Activated CD4-positive, alpha-beta memory T cell treated with anti-CD3 and anti-CD28 coated beads, Interleukin-2, amount 10 ng/mL, durations not matched to agents 7 days and 5 days (primary cell): ENCODE measurements around the gene CENPE. TPM values are rescaled to one million over a fixed set of nuclear protein-coding genes. Genes with fewer than 3 reads are reported as not detected.
"Not testable (repeated sequence)": the region's sequence is repeated elsewhere in the genome, so short reads cannot be mapped to it uniquely, and the experiment has no call there.

ENCODE experiments used
- CTCF ChIA-PET: fragments of 350-600 bp; sonication (Branson Sonifier 250); formaldehyde crosslinking; loops from one replicate; lab custom pipeline; 2021; ENCODE audit warnings: antibody characterized with exemption, inconsistent platforms; lab: Charles Lee
- POLR2A ChIA-PET: fragments of 350-600 bp; sonication (Branson Sonifier 250); formaldehyde crosslinking; loops from one replicate; lab custom pipeline; 2021; ENCODE audit warnings: antibody characterized with exemption; lab: Charles Lee
- DNase-seq: peaks from one replicate; pipeline ENCODE4 v3.0.0-alpha.2; 2020
- H3K27ac Mint-ChIP-seq: one replicate; pipeline ENCODE4 v1.8.0; 2021; ENCODE audit warnings: mild to moderate bottlenecking, mixed read lengths
- H3K27me3 Mint-ChIP-seq: one replicate; pipeline ENCODE4 v1.8.0; 2021; ENCODE audit warnings: mixed read lengths
- H3K36me3 Mint-ChIP-seq: one replicate; pipeline ENCODE4 v1.8.0; 2021; ENCODE audit warnings: low read depth, mixed read lengths
- H3K4me1 Mint-ChIP-seq: one replicate; pipeline ENCODE4 v1.8.0; 2021; ENCODE audit warnings: mixed read lengths
- H3K4me3 Mint-ChIP-seq: one replicate; pipeline ENCODE4 v1.8.0; 2021; ENCODE audit warnings: mild to moderate bottlenecking, mixed read lengths
- H3K9me3 Mint-ChIP-seq: one replicate; pipeline ENCODE4 v1.8.0; 2021; ENCODE audit warnings: mixed read lengths
- total RNA-seq, 2 experiments: library from RNA; stranded (reverse); gene quantifications; one replicate each; pipeline ENCODE4 v1.2.3, GENCODE V29; 2021

Gene CENPE, protein sequence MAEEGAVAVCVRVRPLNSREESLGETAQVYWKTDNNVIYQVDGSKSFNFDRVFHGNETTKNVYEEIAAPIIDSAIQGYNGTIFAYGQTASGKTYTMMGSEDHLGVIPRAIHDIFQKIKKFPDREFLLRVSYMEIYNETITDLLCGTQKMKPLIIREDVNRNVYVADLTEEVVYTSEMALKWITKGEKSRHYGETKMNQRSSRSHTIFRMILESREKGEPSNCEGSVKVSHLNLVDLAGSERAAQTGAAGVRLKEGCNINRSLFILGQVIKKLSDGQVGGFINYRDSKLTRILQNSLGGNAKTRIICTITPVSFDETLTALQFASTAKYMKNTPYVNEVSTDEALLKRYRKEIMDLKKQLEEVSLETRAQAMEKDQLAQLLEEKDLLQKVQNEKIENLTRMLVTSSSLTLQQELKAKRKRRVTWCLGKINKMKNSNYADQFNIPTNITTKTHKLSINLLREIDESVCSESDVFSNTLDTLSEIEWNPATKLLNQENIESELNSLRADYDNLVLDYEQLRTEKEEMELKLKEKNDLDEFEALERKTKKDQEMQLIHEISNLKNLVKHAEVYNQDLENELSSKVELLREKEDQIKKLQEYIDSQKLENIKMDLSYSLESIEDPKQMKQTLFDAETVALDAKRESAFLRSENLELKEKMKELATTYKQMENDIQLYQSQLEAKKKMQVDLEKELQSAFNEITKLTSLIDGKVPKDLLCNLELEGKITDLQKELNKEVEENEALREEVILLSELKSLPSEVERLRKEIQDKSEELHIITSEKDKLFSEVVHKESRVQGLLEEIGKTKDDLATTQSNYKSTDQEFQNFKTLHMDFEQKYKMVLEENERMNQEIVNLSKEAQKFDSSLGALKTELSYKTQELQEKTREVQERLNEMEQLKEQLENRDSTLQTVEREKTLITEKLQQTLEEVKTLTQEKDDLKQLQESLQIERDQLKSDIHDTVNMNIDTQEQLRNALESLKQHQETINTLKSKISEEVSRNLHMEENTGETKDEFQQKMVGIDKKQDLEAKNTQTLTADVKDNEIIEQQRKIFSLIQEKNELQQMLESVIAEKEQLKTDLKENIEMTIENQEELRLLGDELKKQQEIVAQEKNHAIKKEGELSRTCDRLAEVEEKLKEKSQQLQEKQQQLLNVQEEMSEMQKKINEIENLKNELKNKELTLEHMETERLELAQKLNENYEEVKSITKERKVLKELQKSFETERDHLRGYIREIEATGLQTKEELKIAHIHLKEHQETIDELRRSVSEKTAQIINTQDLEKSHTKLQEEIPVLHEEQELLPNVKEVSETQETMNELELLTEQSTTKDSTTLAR (N-terminal part only)
- 10 to 100 TPM; 52.4 to 52.9 TPM for total RNA-seq

DNA sequence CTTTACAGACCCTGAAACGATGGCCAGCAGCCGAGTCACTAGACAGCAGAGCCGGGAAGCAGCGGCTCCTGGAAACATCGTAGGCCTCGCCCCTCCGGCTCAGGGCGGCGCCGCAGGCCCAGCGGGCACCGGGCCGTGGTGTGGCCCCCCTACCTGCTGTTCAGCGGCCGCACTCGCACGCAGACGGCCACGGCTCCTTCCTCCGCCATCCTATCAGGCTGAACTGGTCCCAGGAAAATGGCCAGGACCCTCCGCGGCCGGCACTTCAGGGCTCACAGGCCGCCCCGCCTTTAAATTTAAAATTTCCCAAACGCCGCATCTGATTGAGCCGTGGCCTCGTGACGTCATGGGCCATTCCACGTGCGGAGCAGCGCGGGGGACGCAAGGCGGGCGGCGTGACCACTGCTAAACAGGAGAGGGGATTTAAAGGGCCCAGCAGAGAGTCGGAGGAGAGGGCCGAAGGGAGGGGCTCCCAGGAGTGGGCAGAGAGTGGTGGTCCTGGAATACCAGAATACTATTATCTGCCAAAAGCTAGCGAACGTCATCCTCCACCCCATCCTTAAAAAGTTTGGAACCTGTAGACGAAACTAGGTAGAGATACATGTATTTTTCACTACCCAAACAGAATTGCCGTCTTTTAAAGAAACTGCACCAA lies at the start of gene CENPE:
TSS of gene CENPE (minus strand) at position 233 of the 655 bp plus-strand sequence. CDS start at position 209, 24 bp downstream.
- ChIA-PET POLR2A (interaction anchor here (0.6 to 1.7 kb wide), 8 partner anchors 12 to 854 kb away, joined by 3 to 5 read pairs (median 4); partner anchors contain the start of genes SLC39A8 and UBE2D3), CTCF (interaction anchor here (1.0 kb wide), 1 partner anchor 30 kb away, joined by 3 read pairs; no protein-coding TSS in a partner anchor)
- Mint-ChIP-seq H3K4me1 (peaks cover 27% of the 10 kb centered on the region), H3K9me3 (no peaks in the 10 kb centered on the region), H3K27ac (peak within 1 kb of the TSS; percentile 89), H3K4me3 (peak within 1 kb of the TSS; percentile 92), H3K36me3 (peaks cover 37% of the 10 kb centered on the region), H3K27me3 (peaks cover 9% of the 10 kb centered on the region)
- peak; percentile 88 for DNase-seq

DNA sequence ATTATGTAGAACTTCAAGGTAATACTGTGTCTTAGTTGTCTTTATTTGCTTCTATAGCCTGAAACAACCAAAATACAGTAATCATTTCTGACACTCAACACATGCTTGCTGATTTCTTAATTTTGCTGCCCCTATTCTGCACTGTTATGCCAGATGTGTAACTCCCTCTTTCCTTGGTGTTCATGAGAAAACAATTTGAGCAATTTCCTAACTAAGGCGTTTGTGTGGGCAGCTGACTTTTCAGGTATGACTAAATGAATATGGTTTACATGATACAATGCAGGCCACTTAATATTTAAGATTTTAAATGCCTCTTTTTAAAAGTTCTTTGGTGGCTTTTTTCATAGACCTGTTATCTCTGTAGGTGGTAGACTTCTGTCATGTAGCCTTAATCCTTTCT lies 46.1 kb upstream of the CENPE start:
- H3K27me3 Mint-ChIP-seq = no peaks in the 10 kb centered on the region
- no peaks in the 10 kb centered on the region for H3K4me1 Mint-ChIP-seq
- H3K4me3 Mint-ChIP-seq = no peak overlapping the region
- ChIA-PET POLR2A (no interaction called here), CTCF (no interaction called here)
- H3K9me3 Mint-ChIP-seq = no peaks in the 10 kb centered on the region
- DNase-seq = no peak
- no peaks in the 10 kb centered on the region for H3K36me3 Mint-ChIP-seq
- H3K27ac Mint-ChIP-seq = no peak overlapping the region

DNA sequence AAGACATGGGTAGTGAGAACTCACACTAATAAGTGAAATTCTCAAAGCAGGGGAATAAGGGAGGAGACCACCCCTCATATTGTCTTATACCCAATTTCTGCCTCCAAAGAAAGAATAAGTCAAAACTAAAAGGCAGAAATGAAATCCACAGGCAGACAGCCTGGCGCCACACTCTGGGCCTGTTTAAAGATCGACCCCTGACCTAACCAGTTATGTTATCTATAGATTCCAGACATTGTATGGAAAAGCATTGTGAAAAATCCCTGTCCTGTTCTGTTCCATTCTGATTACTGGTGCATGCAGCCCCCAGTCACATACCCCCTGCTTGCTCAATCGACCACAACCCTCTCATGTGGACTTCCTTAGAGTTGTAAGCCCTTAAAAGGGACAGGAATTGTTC lies 32.8 kb upstream of the CENPE start:
- H3K9me3 Mint-ChIP-seq, POLR2A ChIA-PET, H3K4me1 Mint-ChIP-seq, H3K4me3 Mint-ChIP-seq, H3K27ac Mint-ChIP-seq, H3K27me3 Mint-ChIP-seq, H3K36me3 Mint-ChIP-seq, CTCF ChIA-PET, DNase-seq: not testable (repeated sequence)

DNA sequence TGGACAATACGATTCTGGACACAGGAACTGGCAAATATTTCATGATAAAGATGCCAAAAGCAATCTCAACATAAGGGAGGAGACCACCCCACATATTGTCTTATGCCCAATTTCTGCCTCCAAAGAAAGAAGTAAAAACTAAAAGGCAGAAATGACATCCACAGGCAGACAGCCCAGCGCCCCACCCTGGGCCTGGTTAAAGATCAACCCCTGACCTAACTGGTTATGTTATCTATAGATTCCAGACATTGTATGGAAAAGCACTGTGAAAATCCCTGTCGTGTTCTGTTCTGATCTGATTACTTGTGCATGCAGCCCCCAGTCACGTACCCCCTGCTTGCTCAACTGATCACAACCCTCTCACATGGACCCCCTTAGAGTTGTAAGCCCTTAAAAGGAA lies 25.4 kb upstream of the CENPE start:
- H3K4me1 Mint-ChIP-seq, DNase-seq, POLR2A ChIA-PET, CTCF ChIA-PET, H3K36me3 Mint-ChIP-seq, H3K27ac Mint-ChIP-seq, H3K4me3 Mint-ChIP-seq, H3K9me3 Mint-ChIP-seq: not testable (repeated sequence)
- peaks cover 23% of the 10 kb centered on the region for H3K27me3 Mint-ChIP-seq

DNA sequence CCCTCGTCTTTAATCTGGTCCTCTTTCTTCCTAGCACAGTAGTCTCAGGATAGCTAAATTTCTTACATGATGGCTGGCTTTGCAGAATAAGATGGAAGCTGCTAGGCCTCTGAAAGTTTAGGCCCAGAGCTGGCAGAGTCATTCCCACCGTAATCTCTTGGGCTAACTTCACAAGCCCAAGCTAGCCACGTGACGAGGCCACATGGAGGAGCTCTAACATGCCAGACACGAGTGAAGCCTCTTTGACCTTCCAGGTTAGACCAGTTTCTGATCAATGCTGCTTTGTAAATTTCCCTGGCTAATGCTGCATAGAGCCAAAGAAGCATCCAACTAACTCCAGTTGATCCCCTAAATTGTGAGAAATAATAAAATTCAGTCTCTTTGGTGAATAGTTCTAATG lies 9.5 kb upstream of the CENPE start:
- ChIA-PET CTCF (no interaction called here), POLR2A (no interaction called here)
- H3K27ac Mint-ChIP-seq = no peak overlapping the region
- no peak for DNase-seq
- H3K4me1 Mint-ChIP-seq = peaks cover 5% of the 10 kb centered on the region
- no peaks in the 10 kb centered on the region for H3K36me3 Mint-ChIP-seq
- H3K27me3 Mint-ChIP-seq = peaks cover 31% of the 10 kb centered on the region
- no peak overlapping the region for H3K4me3 Mint-ChIP-seq
- no peaks in the 10 kb centered on the region for H3K9me3 Mint-ChIP-seq

DNA sequence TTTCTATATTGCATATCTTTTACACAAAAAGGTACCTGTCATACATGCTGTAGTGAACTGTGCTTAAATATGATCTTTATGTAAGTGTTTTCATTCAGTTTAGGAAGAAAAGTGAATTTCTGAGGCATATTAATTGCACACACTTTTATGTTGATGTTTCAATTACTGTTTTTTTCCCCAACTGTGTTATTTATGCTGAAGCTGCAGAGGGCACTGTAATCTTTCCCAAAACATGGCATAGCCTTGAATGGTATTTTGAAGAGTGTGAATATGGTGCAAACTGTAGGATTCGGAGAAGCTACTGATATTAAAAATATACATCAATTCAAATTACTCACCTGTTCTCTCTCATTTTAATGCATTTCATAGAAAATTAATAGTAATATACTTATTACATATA lies 6.0 kb upstream of the CENPE start:
- Mint-ChIP-seq H3K27me3 (peaks cover 21% of the 10 kb centered on the region), H3K4me1 (no peaks in the 10 kb centered on the region), H3K27ac (no peak overlapping the region), H3K4me3 (no peak overlapping the region), H3K36me3 (no peaks in the 10 kb centered on the region), H3K9me3 (no peaks in the 10 kb centered on the region)
- ChIA-PET CTCF (no interaction called here), POLR2A (no interaction called here)
- no peak for DNase-seq

DNA sequence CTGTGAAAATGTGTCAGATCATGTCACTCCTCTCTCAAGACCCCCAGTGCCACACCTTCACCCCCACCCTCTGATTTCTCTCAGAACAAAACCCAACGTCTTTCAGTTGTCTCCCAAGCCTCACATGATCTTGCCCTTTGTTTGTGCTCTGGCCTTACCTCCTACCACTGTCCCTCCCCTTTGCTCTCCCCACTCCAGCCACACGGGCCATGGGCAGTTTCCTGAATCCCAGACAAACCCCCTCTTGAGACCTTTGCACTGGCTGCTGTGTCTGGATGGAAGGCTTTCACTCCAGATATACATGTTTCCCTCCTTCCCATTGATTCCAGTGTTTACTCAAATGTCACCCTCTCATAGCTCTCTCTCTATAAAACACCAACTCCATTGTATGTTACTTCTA lies 3.6 kb upstream of the CENPE start:
- Mint-ChIP-seq H3K27ac (no peak overlapping the region), H3K27me3 (peaks cover 20% of the 10 kb centered on the region), H3K4me3 (no peak overlapping the region), H3K4me1 (peaks cover 14% of the 10 kb centered on the region), H3K36me3 (peaks cover 9% of the 10 kb centered on the region), H3K9me3 (no peaks in the 10 kb centered on the region)
- no peak for DNase-seq
- POLR2A ChIA-PET = no interaction called here
- CTCF ChIA-PET = no interaction called here

DNA sequence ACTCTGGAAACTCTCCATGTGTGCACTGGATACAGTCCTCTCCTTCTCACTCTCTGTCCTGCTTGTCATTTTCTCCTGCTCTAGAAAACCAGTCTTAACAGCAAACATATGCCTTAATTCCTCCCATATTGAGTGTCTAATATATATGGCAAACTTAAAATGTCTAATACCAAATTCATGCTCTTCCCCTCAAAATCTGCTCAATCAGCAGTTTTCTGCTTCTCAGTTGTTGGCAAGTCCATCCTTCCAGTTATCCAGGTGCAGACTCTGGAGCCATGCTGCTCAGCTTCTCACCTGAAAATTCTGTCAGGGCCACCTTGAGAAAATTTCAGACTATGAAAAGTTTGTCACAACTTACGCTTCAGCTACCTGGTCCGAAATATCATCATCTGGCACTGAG lies 3.1 kb upstream of the CENPE start:
- peaks cover 20% of the 10 kb centered on the region for H3K27me3 Mint-ChIP-seq
- peaks cover 9% of the 10 kb centered on the region for H3K36me3 Mint-ChIP-seq
- no peak for DNase-seq
- no peaks in the 10 kb centered on the region for H3K9me3 Mint-ChIP-seq
- ChIA-PET CTCF (no interaction called here), POLR2A (no interaction called here)
- H3K4me3 Mint-ChIP-seq = no peak overlapping the region
- H3K4me1 Mint-ChIP-seq = peaks cover 18% of the 10 kb centered on the region
- H3K27ac Mint-ChIP-seq = no peak overlapping the region

DNA sequence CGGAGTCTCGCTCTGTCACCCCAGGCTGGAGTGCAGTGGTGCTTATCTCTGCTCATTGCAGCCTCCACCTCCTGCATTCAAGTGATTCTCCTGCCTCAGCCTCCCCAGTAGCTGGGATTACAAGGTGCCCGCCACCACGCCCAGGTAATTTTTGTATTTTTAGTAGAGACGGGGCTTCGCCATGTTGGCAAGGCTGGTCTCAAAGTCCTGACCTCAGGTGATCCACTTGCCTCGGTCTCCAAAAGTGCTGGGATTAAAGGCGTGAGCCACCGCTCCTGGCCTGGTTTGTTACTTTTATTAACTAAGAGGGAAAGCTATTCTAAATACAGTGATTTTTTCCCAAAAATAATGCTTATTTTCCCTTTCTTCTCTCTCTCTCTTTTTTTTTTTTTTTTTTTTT lies 866 bp upstream of the CENPE start:
- peaks cover 11% of the 10 kb centered on the region for H3K27me3 Mint-ChIP-seq
- H3K4me1 Mint-ChIP-seq = peaks cover 27% of the 10 kb centered on the region
- H3K27ac Mint-ChIP-seq = peak overlapping the region; percentile 89
- POLR2A ChIA-PET = interaction anchor here (0.6 to 1.7 kb wide), 6 partner anchors 13 to 855 kb away, joined by 3 to 5 read pairs (median 4); partner anchors contain the start of genes SLC39A8 and UBE2D3
- no peak for DNase-seq
- H3K36me3 Mint-ChIP-seq = peaks cover 30% of the 10 kb centered on the region
- H3K4me3 Mint-ChIP-seq = peak overlapping the region; percentile 92
- CTCF ChIA-PET = no interaction called here
- no peaks in the 10 kb centered on the region for H3K9me3 Mint-ChIP-seq

DNA sequence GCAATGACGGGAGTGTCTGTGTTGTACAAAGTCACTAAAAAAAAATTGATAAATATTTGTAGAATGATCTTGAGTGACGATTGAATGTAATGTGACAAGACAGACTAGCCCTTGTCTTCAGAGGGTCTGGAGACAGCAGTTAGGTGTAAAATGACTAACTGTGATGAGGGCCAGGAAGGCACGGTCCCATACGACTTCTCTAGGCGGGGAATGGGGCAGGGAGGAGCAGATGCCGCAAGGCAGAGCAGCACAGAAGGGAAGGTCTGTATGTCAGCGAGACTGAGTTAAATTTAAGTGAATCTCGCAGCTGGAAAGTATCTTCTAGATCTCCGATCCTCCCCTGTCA lies 405 bp downstream of the CENPE start:
- H3K27ac Mint-ChIP-seq = peak overlapping the region; percentile 72
- CTCF ChIA-PET = interaction anchor here (1.0 kb wide), 1 partner anchor 29 kb away, joined by 3 read pairs; no protein-coding TSS in a partner anchor

DNA sequence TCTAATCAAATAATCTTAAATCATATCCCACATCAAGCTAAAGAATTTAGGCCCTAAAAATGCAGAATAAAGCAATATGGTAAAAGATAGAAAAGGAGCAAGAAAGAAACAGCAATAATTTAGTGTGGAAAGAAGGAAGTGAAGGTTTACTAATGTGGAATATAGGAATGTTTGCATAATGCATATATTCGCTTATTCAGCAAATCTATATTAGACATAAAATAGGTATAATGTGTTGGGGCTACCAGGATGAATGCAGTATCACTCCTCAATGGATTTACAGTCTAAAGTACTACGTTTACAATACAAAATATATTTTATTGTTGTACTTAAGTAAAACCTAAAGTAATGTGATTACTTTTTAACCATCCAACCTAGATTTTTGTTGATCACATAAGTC lies 4.7 kb downstream of the CENPE start:
- Mint-ChIP-seq H3K36me3 (peaks cover 84% of the 10 kb centered on the region), H3K4me3 (no peak overlapping the region), H3K27ac (no peak overlapping the region), H3K4me1 (peaks cover 26% of the 10 kb centered on the region), H3K27me3 (no peaks in the 10 kb centered on the region), H3K9me3 (no peaks in the 10 kb centered on the region)
- ChIA-PET POLR2A (no interaction called here), CTCF (no interaction called here)
- DNase-seq = no peak

More for the DNA sequence above, 405 bp downstream of the CENPE start:
- Mint-ChIP-seq H3K27me3 (peaks cover 5% of the 10 kb centered on the region), H3K4me1 (peaks cover 27% of the 10 kb centered on the region), H3K36me3 (peaks cover 41% of the 10 kb centered on the region), H3K4me3 (peak overlapping the region; percentile 92), H3K9me3 (no peaks in the 10 kb centered on the region)
- POLR2A ChIA-PET = interaction anchor here (0.7 to 1.6 kb wide), 2 partner anchors 12 to 105 kb away, joined by 3 read pairs; no protein-coding TSS in a partner anchor
- DNase-seq = no peak

DNA sequence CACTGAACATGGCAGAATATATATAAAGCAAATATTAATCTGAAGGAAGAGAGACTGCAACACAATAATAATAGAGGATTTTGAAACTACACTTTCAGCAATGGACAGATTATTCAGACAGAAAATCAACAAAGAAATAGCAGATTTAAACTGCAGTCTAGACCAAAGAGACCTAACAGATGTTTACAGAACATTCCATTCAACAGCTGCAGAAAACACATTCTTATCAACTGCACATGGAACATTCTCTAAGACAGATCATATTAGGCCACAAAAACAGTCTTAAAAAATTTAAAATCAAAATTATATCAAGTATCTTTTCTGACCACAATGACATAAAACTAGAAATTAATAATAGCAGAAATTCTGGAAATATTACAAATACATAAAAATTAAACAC lies 27.1 kb downstream of the CENPE start:
- ChIA-PET CTCF (no interaction called here), POLR2A (no interaction called here)
- Mint-ChIP-seq H3K4me3 (no peak overlapping the region), H3K36me3 (peaks cover 82% of the 10 kb centered on the region), H3K9me3 (peaks cover 20% of the 10 kb centered on the region), H3K27me3 (no peaks in the 10 kb centered on the region), H3K27ac (no peak overlapping the region), H3K4me1 (peaks cover 11% of the 10 kb centered on the region)
- no peak for DNase-seq
